HG03196 (cell line): ENCODE results near the gene TOMM34.

Source experiments
- ATAC-seq: cut with Tn5 transposase; IDR thresholded peaks from one replicate; pipeline ENCODE4 v1.9.1; 2021; ENCODE audit not compliant: unreplicated experiment

The TOMM34 gene

GRCh38 chr20:44897133-44897532 lies 63.1 kb downstream of the TOMM34 start:
- ATAC-seq, result no peak

GRCh38 chr20:44896583-44896982 lies 63.6 kb downstream of the TOMM34 start:
- no peak for ATAC-seq

- no peak for ATAC-seq
Measured at GRCh38 chr20:44894959-44895358, 65.2 kb downstream of the TOMM34 start.
